SH-SY5Y (cell line): ENCODE results near the gene LMNB1.

Experiments used
- GATA2 ChIP-seq: IDR thresholded peaks from 2 replicates; pipeline ENCODE4 v1.6.1; 2011; ENCODE audit warnings: mild to moderate bottlenecking, low read depth, low read length
- GATA3 ChIP-seq: IDR thresholded peaks from 2 replicates; pipeline ENCODE4 v1.6.1; 2011; ENCODE audit warnings: low read depth, mild to moderate bottlenecking, low read length, moderate library complexity

DNA sequence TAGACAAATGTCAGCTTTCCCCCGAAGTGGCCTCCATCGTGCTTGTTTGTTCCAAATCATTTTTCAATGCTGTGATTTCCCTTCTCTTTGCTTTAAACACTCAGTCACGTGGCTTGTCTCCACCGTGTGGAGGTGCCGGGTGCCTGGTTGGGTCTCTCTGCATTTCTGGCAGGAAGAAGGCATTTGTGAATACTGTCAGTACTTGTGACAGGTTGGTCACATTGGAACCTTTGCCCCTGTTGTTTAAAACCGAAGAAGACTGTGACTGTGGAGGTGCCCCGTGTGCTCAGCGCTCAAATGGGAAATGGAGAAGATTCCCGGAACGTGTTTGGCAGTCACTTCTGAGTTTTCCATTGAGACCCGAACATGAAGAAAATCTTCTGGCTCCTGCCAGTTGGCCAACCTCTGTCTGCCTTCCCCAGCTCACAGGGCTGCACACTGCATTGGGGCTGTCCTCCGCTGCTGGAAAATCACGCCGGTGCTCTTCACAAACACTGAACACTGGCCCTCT is 74.6 kb downstream of the LMNB1 start:
- no peak for TF ChIP-seq GATA3
- TF ChIP-seq GATA2, result no peak
